Peyer's patch (tissue), 4 donors: ENCODE results near the gene GLTP.

Experiments
- CTCF ChIP-seq, 6 experiments: fragments of 450-650 bp in 4 of 6; fragments of 200-600 bp in 2 of 6; sonication (generic) in 1 of 6; IDR thresholded peaks; one replicate each; pipeline ENCODE4 v1.5.1; 2017 to 2019; ENCODE audit warnings: antibody characterized with exemption in 6 of 6, mild to moderate bottlenecking in 3 of 6, moderate library complexity in 1 of 6
- POLR2A ChIP-seq, 2 donors: fragments of 450-650 bp; IDR thresholded peaks; one replicate each; pipeline ENCODE4 v1.5.1; 2017; ENCODE audit warnings: antibody characterized with exemption in 2 of 2, mild to moderate bottlenecking in 2 of 2, moderate library complexity in 2 of 2

GRCh38 chr12:109836916-109837315 lies 43.4 kb downstream of the GLTP start:
- TF ChIP-seq CTCF (IDR thresholded peaks at IDR 0.05) = no peak
- TF ChIP-seq POLR2A (IDR thresholded peaks at IDR 0.05) = no peak
